K562 (cell line): Measurements from ENCODE around the gene ZNF474. TPM values are rescaled to one million over a fixed set of nuclear protein-coding genes. Genes with fewer than 3 reads are reported as not detected.

Experiments
- ATAC-seq: fragments of 200-7000 bp; cut with Tn5 transposase; 3 replicates; pipeline ENCODE4 v1.9.1; 2020; ENCODE audit warnings: moderate library complexity
- BruUV-seq: library from RNA; stranded (reverse); fragments of 400-500 nt; replicated peaks from 2 replicates; lab custom pipeline; 2021; lab: Mats Ljungman, UMichigan
- CTCF ChIA-PET: fragments of 300-600 bp; formaldehyde crosslinking; extraction: SDS; loops from one replicate; lab custom pipeline; 2021; ENCODE audit warnings: low intra/inter-chr PET ratio; lab: Yijun Ruan, JAX
- POLR2A ChIA-PET: fragments of 300-600, 350-650 bp; sonication (Branson Sonifier 250); formaldehyde crosslinking; extraction: SDS; loops from one replicate; lab custom pipeline; 2021; ENCODE audit warnings: antibody characterized with exemption, inconsistent platforms; lab: Yijun Ruan, JAX
- DNase-seq, 4 experiments: peaks; one replicate each; pipeline versions ENCODE4 v3.0.0 to v3.0.0-alpha.2; 2011 to 2018; ENCODE audit warnings: low spot score in 3 of 4, mixed read lengths in 3 of 4; ENCODE audit errors: extremely low read depth in 1 of 4
- FAIRE-seq: peaks from 2 replicates; lab custom pipeline; 2011; peaks lifted over from hg19 to GRCh38; lab: Jason Lieb, UNC
- H2AFZ ChIP-seq: 2 replicates; pipeline ENCODE4 v1.6.0; 2011; ENCODE audit warnings: low read depth, low read length, control low read depth, inconsistent platforms
- H3K27ac ChIP-seq: fragments of 200-600 bp; 3 replicates; pipeline ENCODE4 v1.8.0; 2011; ENCODE audit warnings: low read depth, mild to moderate bottlenecking, control low read depth, inconsistent platforms, low read length, moderate library complexity, mixed read lengths; ENCODE audit errors: extremely low read depth
- H3K27me3 ChIP-seq, 2 experiments: fragments of 300-600 bp in 1 of 2; 2 replicates in 1 of 2; 3 replicates in 1 of 2; pipeline versions ENCODE4 v1.6.0 to v1.8.0; 2011; ENCODE audit warnings: inconsistent platforms in 2 of 2, low read length in 2 of 2, mild to moderate bottlenecking in 1 of 2, mixed read lengths in 1 of 2, moderate library complexity in 1 of 2; ENCODE audit not compliant: control insufficient read depth in 2 of 2, insufficient read depth in 2 of 2
- H3K36me3 ChIP-seq: fragments of 300-600 bp; 3 replicates; pipeline ENCODE4 v1.8.0; 2011; ENCODE audit warnings: mild to moderate bottlenecking, low read length, inconsistent platforms; ENCODE audit not compliant: control insufficient read depth, insufficient read depth
- H3K4me1 ChIP-seq, 2 experiments: fragments of 200-600 bp in 1 of 2; replicated peaks in 1 of 2; 2 replicates in 1 of 2; 3 replicates in 1 of 2; pipeline versions ENCODE4 v1.5.1 to v1.8.0; 2011; ENCODE audit warnings: inconsistent platforms in 2 of 2, low read length in 2 of 2, mild to moderate bottlenecking in 1 of 2, mixed read lengths in 1 of 2, moderate library complexity in 1 of 2; ENCODE audit not compliant: control insufficient read depth in 2 of 2, insufficient read depth in 2 of 2
- H3K4me2 ChIP-seq: 2 replicates; pipeline ENCODE4 v1.6.1; 2011; ENCODE audit warnings: low read length, control low read depth, inconsistent platforms, mixed read lengths; ENCODE audit not compliant: insufficient read depth
- H3K4me3 ChIP-seq: fragments of 200-600 bp; sonication (generic), shearing (Covaris generic); 2 replicates; pipeline ENCODE4 v1.5.1; 2016; ENCODE audit warnings: control low read depth, inconsistent platforms
- H3K79me2 ChIP-seq: fragments of 200-600 bp; 3 replicates; pipeline ENCODE4 v1.8.0; 2011; ENCODE audit warnings: low read length, inconsistent platforms; ENCODE audit not compliant: control insufficient read depth, insufficient read depth
- H3K9ac ChIP-seq, 2 experiments: 2 replicates each; pipeline versions ENCODE4 v1.6.0 to v1.6.1; 2011; ENCODE audit warnings: low read depth in 2 of 2, low read length in 2 of 2, control low read depth in 1 of 2, inconsistent platforms in 1 of 2, mild to moderate bottlenecking in 1 of 2, mixed read lengths in 1 of 2; ENCODE audit not compliant: insufficient read depth in 1 of 2
- H3K9me1 ChIP-seq: one replicate; pipeline ENCODE4 v1.6.0; 2011; ENCODE audit warnings: inconsistent platforms, mild to moderate bottlenecking, low read length, moderate library complexity; ENCODE audit not compliant: control insufficient read depth, insufficient read depth
- H3K9me3 ChIP-seq: replicated peaks from 2 replicates; pipeline ENCODE4 v1.5.1; 2011; ENCODE audit warnings: low read depth, low read length, inconsistent platforms; ENCODE audit not compliant: control insufficient read depth, insufficient read depth
- H4K20me1 ChIP-seq: replicated peaks from 2 replicates; pipeline ENCODE4 v1.6.1; 2011; ENCODE audit warnings: low read length, inconsistent platforms, mixed read lengths; ENCODE audit not compliant: control insufficient read depth, insufficient read depth
- HEY1 ChIP-seq: fragments of 250-450 bp; sonication (Bioruptor Pico); IDR thresholded peaks from 2 replicates; pipeline ENCODE4 v1.5.0; 2020; ENCODE audit warnings: mild to moderate bottlenecking, moderate library complexity, borderline replicate concordance
- NFXL1 ChIP-seq: fragments of 450-650 bp; formaldehyde crosslinking; IDR thresholded peaks from 2 replicates; pipeline ENCODE4 v1.4.0; 2021; ENCODE audit warnings: mild to moderate bottlenecking
- PHB ChIP-seq: fragments of 250-450 bp; sonication (Bioruptor Pico); IDR thresholded peaks from 2 replicates; pipeline ENCODE4 v1.5.0; 2021
- POLR2AphosphoS2 ChIP-seq: IDR thresholded peaks from 2 replicates; pipeline ENCODE4 v1.6.1; 2012; ENCODE audit warnings: low read length, improper control_type of control experiment
- SAP30 ChIP-seq: fragments of 200-600 bp; sonication (generic); IDR thresholded peaks from 2 replicates; pipeline ENCODE4 v1.6.1; 2012; ENCODE audit warnings: borderline replicate concordance, low read depth, mild to moderate bottlenecking, moderate library complexity, low read length, control low read depth, inconsistent platforms; ENCODE audit not compliant: insufficient read depth, poor library complexity, severe bottlenecking
- SRSF7 ChIP-seq: fragments of 200-400 bp; formaldehyde crosslinking; optimal IDR thresholded peaks from 2 replicates; pipeline ENCODE3; 2017; ENCODE audit warnings: mild to moderate bottlenecking, low read depth, low read length
- ZBTB17 ChIP-seq: fragments of 450-650 bp; formaldehyde crosslinking; IDR thresholded peaks from 2 replicates; pipeline ENCODE4 v1.4.0; 2020; ENCODE audit warnings: mild to moderate bottlenecking
- ZNF165 ChIP-seq: fragments of 250-450 bp; sonication (Bioruptor Pico); IDR thresholded peaks from 2 replicates; pipeline ENCODE4 v1.4.0; 2020; ENCODE audit warnings: borderline replicate concordance
- ZNF408 ChIP-seq: fragments of 250-450 bp; sonication (Bioruptor Pico); IDR thresholded peaks from 2 replicates; pipeline ENCODE4 v1.4.0; 2020; ENCODE audit warnings: low read depth, mild to moderate bottlenecking, moderate library complexity
- ZNF584 ChIP-seq: fragments of 200-800 bp; sonication (Bioruptor generic); IDR thresholded peaks from 2 replicates; pipeline ENCODE4 v1.6.1; 2016; ENCODE audit warnings: low read depth, mild to moderate bottlenecking, missing genetic modification characterization, missing compliant biosample characterization
- ZNF766 ChIP-seq: fragments of 200-800 bp; sonication (Bioruptor generic); conservative IDR thresholded peaks from 2 replicates; pipeline ENCODE4 v1.6.1; 2016; ENCODE audit warnings: missing genetic modification characterization, missing compliant biosample characterization
- in situ Hi-C: fragments of 300-500 bp; cut with MboI; formaldehyde crosslinking; loops from 4 replicates; pipeline ENCODE4 v1.15.0; 2018; ENCODE audit warnings: inconsistent platforms, mixed read lengths
- intact Hi-C: fragments of 100-400 bp; cut with micrococcal nuclease; formaldehyde crosslinking; loops from 2 replicates; pipeline ENCODE4 v1.14.2; 2022
- polyA plus RNA-seq, 8 experiments: library from polyadenylated mRNA; depleted of rRNA in 4 of 8; stranded (reverse) in 5 of 8; unstranded in 3 of 8; fragments of >200 nt; fragmentation: Nextera tagmentation in 2 of 8; fragmentation: Illumina TruSeq in 1 of 8; extraction: Ambion mirVana in 2 of 8; extraction: Trizol in 1 of 8; gene quantifications; 2 replicates each; pipeline versions ENCODE4 v1.2.1 to v1.2.3, GENCODE V29; 2011 to 2014; ENCODE audit warnings: inconsistent platforms in 1 of 8, missing spikeins in 1 of 8
- total RNA-seq, 7 experiments: library from RNA; depleted of rRNA in 6 of 7; stranded (reverse); fragments of >200 nt in 6 of 7; fragmentation: Illumina TruSeq in 2 of 7; extraction: Trizol in 2 of 7; gene quantifications; 2 replicates each; pipeline versions ENCODE4 v1.2.1 to v1.2.3, GENCODE V29; 2011 to 2021; ENCODE audit warnings: low replicate concordance in 1 of 7
- TF ChIP-seq, protein P1 (sequence below): fragments of 150-350 bp; IDR thresholded peaks from 2 replicates; pipeline ENCODE4 v1.6.1; 2014; ENCODE audit warnings: low read depth, mild to moderate bottlenecking, low read length, borderline replicate concordance
- TF ChIP-seq, protein P2 (sequence below): fragments of 450-650 bp; conservative IDR thresholded peaks from 2 replicates; pipeline ENCODE4 v1.6.1; 2016; ENCODE audit warnings: missing genetic modification characterization, low read depth, mild to moderate bottlenecking, missing compliant biosample characterization, moderate library complexity
- TF ChIP-seq, protein P3 (sequence below), 2 experiments: IDR thresholded peaks; 2 replicates each; pipeline ENCODE4 v1.6.1; 2012; ENCODE audit warnings: improper control_type of control experiment in 2 of 2, low read depth in 2 of 2, low read length in 2 of 2, borderline replicate concordance in 1 of 2

The ZNF474 gene
- total and polyA plus RNA-seq, 9 of the 15 experiments (the other 6 are each of a cell fraction or from before 2014, with no cell fraction given) = 0.16 to 0.62 (median 0.39) TPM

DNA sequence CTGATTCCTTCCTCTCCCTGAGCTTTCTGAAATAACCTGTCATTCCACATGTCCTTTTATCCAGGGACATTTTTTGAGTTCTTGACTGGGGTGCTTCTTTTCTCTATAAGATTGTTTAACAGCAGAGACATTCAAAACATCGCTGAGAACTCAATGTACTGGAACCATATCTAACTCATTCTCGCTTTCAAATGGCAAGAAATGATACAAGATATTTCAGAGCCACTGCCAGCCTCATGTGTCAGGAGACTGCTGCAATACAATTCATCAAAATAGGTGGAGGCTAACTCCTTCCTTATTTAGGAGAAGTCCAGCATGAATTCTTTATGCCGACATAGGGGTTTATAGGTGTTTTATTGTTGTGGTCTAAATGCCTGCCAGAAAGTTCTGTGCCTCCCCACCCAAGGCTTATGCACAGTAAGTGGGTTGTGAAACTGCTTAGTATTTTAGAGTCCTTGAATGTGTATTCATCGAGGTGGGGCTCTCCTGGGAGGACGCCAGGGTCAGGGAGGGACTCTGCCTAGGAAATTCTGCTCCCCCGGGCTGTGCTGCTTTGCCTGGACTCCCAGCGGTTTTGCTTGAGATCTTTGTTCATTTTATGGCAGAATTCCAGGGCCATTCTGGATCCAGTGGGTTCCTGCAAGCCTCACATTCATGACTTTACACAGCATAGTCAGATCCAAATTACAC lies 53.9 kb downstream of the ZNF474 start (continued):
- TF ChIP-seq, protein P1, sequence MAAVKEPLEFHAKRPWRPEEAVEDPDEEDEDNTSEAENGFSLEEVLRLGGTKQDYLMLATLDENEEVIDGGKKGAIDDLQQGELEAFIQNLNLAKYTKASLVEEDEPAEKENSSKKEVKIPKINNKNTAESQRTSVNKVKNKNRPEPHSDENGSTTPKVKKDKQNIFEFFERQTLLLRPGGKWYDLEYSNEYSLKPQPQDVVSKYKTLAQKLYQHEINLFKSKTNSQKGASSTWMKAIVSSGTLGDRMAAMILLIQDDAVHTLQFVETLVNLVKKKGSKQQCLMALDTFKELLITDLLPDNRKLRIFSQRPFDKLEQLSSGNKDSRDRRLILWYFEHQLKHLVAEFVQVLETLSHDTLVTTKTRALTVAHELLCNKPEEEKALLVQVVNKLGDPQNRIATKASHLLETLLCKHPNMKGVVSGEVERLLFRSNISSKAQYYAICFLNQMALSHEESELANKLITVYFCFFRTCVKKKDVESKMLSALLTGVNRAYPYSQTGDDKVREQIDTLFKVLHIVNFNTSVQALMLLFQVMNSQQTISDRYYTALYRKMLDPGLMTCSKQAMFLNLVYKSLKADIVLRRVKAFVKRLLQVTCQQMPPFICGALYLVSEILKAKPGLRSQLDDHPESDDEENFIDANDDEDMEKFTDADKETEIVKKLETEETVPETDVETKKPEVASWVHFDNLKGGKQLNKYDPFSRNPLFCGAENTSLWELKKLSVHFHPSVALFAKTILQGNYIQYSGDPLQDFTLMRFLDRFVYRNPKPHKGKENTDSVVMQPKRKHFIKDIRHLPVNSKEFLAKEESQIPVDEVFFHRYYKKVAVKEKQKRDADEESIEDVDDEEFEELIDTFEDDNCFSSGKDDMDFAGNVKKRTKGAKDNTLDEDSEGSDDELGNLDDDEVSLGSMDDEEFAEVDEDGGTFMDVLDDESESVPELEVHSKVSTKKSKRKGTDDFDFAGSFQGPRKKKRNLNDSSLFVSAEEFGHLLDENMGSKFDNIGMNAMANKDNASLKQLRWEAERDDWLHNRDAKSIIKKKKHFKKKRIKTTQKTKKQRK = no peak
- no peak for TF ChIP-seq ZBTB17 (CRISPR knock-in tag)
- TF ChIP-seq, all 486 proteins: peak for 0

DNA sequence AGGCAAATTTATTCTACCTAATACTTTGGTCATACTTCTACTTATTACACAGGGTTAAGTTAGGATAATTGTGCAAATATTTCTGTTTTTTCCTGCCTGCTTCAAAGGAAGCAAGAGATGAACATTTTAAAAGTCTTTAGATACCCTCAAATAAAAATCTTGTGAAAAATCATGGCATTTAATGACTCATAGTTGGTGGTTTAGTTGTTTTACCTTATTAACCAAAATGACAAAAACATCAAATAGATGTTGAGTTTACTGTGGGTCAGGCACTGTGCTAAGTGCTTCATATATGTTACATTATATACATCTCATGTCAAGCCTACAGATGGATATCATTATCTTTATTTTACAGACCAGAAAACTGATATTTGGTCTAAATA lies 54.4 kb downstream of the ZNF474 start:
- in situ Hi-C loops (no loop called here), intact Hi-C loops (no loop called here)
- H2AFZ ChIP-seq = peak overlapping the region; percentile 80
- H3K9me1 ChIP-seq = no peaks in the 10 kb centered on the region
- H4K20me1 ChIP-seq = no peaks in the 10 kb centered on the region
- H3K9ac ChIP-seq = no peak overlapping the region
- H3K79me2 ChIP-seq = no peaks in the 10 kb centered on the region
- no peaks in the 10 kb centered on the region for H3K36me3 ChIP-seq
- CTCF ChIA-PET = no interaction called here
- BruUV-seq = no TSS peak
- H3K4me2 ChIP-seq = no peak overlapping the region
- POLR2A ChIA-PET = interaction anchor here (0.6 kb wide), 1 partner anchor 111 kb away, joined by 3 read pairs; no protein-coding TSS in a partner anchor
- no peaks in the 10 kb centered on the region for H3K9me3 ChIP-seq
- H3K4me1 ChIP-seq = no peaks in the 10 kb centered on the region; a peak in 1 of 5 replicates
- H3K27ac ChIP-seq = no peak overlapping the region
- FAIRE-seq = no peak
- no peaks in the 10 kb centered on the region for H3K27me3 ChIP-seq
- DNase-seq = no peak
- ATAC-seq = no peak
- no peak overlapping the region for H3K4me3 ChIP-seq
- TF ChIP-seq POLR2AphosphoS2 (no peak), NFXL1 (no peak), ZNF165 (CRISPR knock-in tag) (no peak), ZNF766 (CRISPR knock-in tag) (no peak), HEY1 (CRISPR knock-in tag) (no peak), PHB (CRISPR knock-in tag) (no peak), SAP30 (no peak), SRSF7 (no peak), ZNF408 (CRISPR knock-in tag) (no peak), ZNF584 (CRISPR knock-in tag) (no peak)
- TF ChIP-seq, protein P2, sequence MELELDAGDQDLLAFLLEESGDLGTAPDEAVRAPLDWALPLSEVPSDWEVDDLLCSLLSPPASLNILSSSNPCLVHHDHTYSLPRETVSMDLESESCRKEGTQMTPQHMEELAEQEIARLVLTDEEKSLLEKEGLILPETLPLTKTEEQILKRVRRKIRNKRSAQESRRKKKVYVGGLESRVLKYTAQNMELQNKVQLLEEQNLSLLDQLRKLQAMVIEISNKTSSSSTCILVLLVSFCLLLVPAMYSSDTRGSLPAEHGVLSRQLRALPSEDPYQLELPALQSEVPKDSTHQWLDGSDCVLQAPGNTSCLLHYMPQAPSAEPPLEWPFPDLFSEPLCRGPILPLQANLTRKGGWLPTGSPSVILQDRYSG = no peak
- TF ChIP-seq, protein P3, sequence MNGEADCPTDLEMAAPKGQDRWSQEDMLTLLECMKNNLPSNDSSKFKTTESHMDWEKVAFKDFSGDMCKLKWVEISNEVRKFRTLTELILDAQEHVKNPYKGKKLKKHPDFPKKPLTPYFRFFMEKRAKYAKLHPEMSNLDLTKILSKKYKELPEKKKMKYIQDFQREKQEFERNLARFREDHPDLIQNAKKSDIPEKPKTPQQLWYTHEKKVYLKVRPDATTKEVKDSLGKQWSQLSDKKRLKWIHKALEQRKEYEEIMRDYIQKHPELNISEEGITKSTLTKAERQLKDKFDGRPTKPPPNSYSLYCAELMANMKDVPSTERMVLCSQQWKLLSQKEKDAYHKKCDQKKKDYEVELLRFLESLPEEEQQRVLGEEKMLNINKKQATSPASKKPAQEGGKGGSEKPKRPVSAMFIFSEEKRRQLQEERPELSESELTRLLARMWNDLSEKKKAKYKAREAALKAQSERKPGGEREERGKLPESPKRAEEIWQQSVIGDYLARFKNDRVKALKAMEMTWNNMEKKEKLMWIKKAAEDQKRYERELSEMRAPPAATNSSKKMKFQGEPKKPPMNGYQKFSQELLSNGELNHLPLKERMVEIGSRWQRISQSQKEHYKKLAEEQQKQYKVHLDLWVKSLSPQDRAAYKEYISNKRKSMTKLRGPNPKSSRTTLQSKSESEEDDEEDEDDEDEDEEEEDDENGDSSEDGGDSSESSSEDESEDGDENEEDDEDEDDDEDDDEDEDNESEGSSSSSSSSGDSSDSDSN (IDR thresholded peaks at IDR 0.05; ENCODE audit: borderline replicate concordance in 1 of 2, low read depth in 2 of 2, low read length in 2 of 2) = no peak
